ENCODE measurements around the gene ABCA8.

GRCh38 chr17:68953340-68953997, 1.7 kb downstream of the ABCA8 start:
- TF ChIP-seq CTCF (IDR thresholded peaks at IDR 0.05) (no peak), POLR2A (IDR thresholded peaks at IDR 0.05) (no peak)
